ENCODE data around the gene TAF11L10. TPM values are rescaled to one million over a fixed set of nuclear protein-coding genes. Genes with fewer than 3 reads are reported as not detected.
"Not testable (repeated sequence)": the region's sequence is repeated elsewhere in the genome, so short reads cannot be mapped to it uniquely, and the experiment has no call there.

The TAF11L10 gene
- total RNA-seq (2014; rRNA removed; shearing (Covaris generic)) (not detected in 2 replicates), total RNA-seq (2022) (not detected in 2 replicates), Bru-seq, nascent RNA (not detected), BruChase-seq, experiment 1, labeled RNA remaining after a 6-hour chase (not detected), BruChase-seq, experiment 2, labeled RNA remaining after a 2-hour chase (not detected)
- long read RNA-seq, result 0 reads

- POLR2A ChIA-PET; H4K20me1 ChIP-seq (ENCODE audit: insufficient read depth, low read length); H3K79me2 ChIP-seq (ENCODE audit: insufficient read depth, low read depth, low read length); H3K4me2 ChIP-seq (ENCODE audit: low read length); CTCF ChIA-PET (ENCODE audit: unreplicated experiment); H3K36me3 ChIP-seq (ENCODE audit: insufficient read depth, low read length); H3K4me1 ChIP-seq (ENCODE audit: insufficient read depth, low read length, poor library complexity, severe bottlenecking); H3K27ac ChIP-seq (ENCODE audit: low read depth, low read length, poor library complexity, severe bottlenecking); H3K9me2 ChIP-seq (ENCODE audit: insufficient read depth, low read length); BruUV-seq (replicated peaks); H2AFZ ChIP-seq (ENCODE audit: low read length); intact Hi-C loops (cut with micrococcal nuclease; ENCODE audit: unreplicated experiment); H3K4me3 ChIP-seq (ENCODE audit: low read depth, low read length, poor library complexity, severe bottlenecking); DNase-seq (ENCODE audit: low spot score); H3K9me3 ChIP-seq (ENCODE audit: low read length): not testable (repeated sequence)
Observed at GRCh38 chr5:17597728-17598127, at the start of gene TAF11L10. TSS of gene TAF11L10 (minus strand) at chr5:17597828.

- no TSS peak for BruUV-seq (replicated peaks)
- Histone ChIP-seq H3K79me2 (ENCODE audit: insufficient read depth, low read depth, low read length) (no peaks in the 10 kb centered on the region), H3K9me3 (ENCODE audit: low read length) (no peaks in the 10 kb centered on the region), H3K4me1 (ENCODE audit: insufficient read depth, low read length, poor library complexity, severe bottlenecking) (no peaks in the 10 kb centered on the region), H3K9me2 (ENCODE audit: insufficient read depth, low read length) (no peaks in the 10 kb centered on the region), H2AFZ (ENCODE audit: low read length) (no peak within 1 kb of the TSS), H3K27ac (ENCODE audit: low read depth, low read length, poor library complexity, severe bottlenecking) (no peak within 1 kb of the TSS), H3K36me3 (ENCODE audit: insufficient read depth, low read length) (no peaks in the 10 kb centered on the region), H3K4me2 (ENCODE audit: low read length) (no peak within 1 kb of the TSS), H3K4me3 (ENCODE audit: low read depth, low read length, poor library complexity, severe bottlenecking) (no peak within 1 kb of the TSS), H4K20me1 (ENCODE audit: insufficient read depth, low read length) (no peaks in the 10 kb centered on the region)
- no peak for TF ChIP-seq EZH2phosphoT487 (IDR thresholded peaks at IDR 0.05; ENCODE audit: borderline replicate concordance, low read depth, low read length)
- TF ChIP-seq, protein P1, sequence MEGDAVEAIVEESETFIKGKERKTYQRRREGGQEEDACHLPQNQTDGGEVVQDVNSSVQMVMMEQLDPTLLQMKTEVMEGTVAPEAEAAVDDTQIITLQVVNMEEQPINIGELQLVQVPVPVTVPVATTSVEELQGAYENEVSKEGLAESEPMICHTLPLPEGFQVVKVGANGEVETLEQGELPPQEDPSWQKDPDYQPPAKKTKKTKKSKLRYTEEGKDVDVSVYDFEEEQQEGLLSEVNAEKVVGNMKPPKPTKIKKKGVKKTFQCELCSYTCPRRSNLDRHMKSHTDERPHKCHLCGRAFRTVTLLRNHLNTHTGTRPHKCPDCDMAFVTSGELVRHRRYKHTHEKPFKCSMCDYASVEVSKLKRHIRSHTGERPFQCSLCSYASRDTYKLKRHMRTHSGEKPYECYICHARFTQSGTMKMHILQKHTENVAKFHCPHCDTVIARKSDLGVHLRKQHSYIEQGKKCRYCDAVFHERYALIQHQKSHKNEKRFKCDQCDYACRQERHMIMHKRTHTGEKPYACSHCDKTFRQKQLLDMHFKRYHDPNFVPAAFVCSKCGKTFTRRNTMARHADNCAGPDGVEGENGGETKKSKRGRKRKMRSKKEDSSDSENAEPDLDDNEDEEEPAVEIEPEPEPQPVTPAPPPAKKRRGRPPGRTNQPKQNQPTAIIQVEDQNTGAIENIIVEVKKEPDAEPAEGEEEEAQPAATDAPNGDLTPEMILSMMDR (conservative IDR thresholded peaks at IDR 0.05; ENCODE audit: low read length), result no peak
- ChIA-PET CTCF (ENCODE audit: unreplicated experiment) (no interaction called here), POLR2A (no interaction called here)
- DNase-seq (ENCODE audit: low spot score), result no peak
- intact Hi-C loops (cut with micrococcal nuclease; ENCODE audit: unreplicated experiment), result no loop called here
Observed at GRCh38 chr5:17634160-17634559, 36.5 kb upstream of the TAF11L10 start, which contains the start of gene TAF11L14. TSS of gene TAF11L14 (plus strand) at chr5:17634460.

- H3K9me2 ChIP-seq (ENCODE audit: insufficient read depth, low read length); CTCF ChIA-PET (ENCODE audit: unreplicated experiment); H3K27ac ChIP-seq (ENCODE audit: low read depth, low read length, poor library complexity, severe bottlenecking); H3K4me3 ChIP-seq (ENCODE audit: low read depth, low read length, poor library complexity, severe bottlenecking); BruUV-seq (replicated peaks); intact Hi-C loops (cut with micrococcal nuclease; ENCODE audit: unreplicated experiment); H3K4me1 ChIP-seq (ENCODE audit: insufficient read depth, low read length, poor library complexity, severe bottlenecking); H2AFZ ChIP-seq (ENCODE audit: low read length); POLR2A ChIA-PET; H3K9me3 ChIP-seq (ENCODE audit: low read length); H3K4me2 ChIP-seq (ENCODE audit: low read length); H4K20me1 ChIP-seq (ENCODE audit: insufficient read depth, low read length); H3K79me2 ChIP-seq (ENCODE audit: insufficient read depth, low read depth, low read length); DNase-seq (ENCODE audit: low spot score); H3K36me3 ChIP-seq (ENCODE audit: insufficient read depth, low read length): not testable (repeated sequence)
Observed at GRCh38 chr5:17631788-17632187, 34.2 kb upstream of the TAF11L10 start, which contains the start of gene TAF11L13. TSS of gene TAF11L13 (plus strand) at chr5:17632088.

GRCh38 chr5:17625686-17626085 is 28.1 kb upstream of the TAF11L10 start:
- H2AFZ ChIP-seq (ENCODE audit: low read length), result no peak overlapping the region
- DNase-seq (ENCODE audit: low spot score), result no peak
- H3K4me1 ChIP-seq (ENCODE audit: insufficient read depth, low read length, poor library complexity, severe bottlenecking), result no peaks in the 10 kb centered on the region
- no TSS peak for BruUV-seq (replicated peaks)
- no peaks in the 10 kb centered on the region for H3K9me2 ChIP-seq (ENCODE audit: insufficient read depth, low read length)
- H4K20me1 ChIP-seq (ENCODE audit: insufficient read depth, low read length), result no peaks in the 10 kb centered on the region
- H3K4me3 ChIP-seq (ENCODE audit: low read depth, low read length, poor library complexity, severe bottlenecking), result no peak overlapping the region
- TF ChIP-seq EZH2phosphoT487 (IDR thresholded peaks at IDR 0.05; ENCODE audit: borderline replicate concordance, low read depth, low read length), result no peak
- TF ChIP-seq, protein P1 (conservative IDR thresholded peaks at IDR 0.05; ENCODE audit: low read length), result no peak
- no peaks in the 10 kb centered on the region for H3K36me3 ChIP-seq (ENCODE audit: insufficient read depth, low read length)
- H3K79me2 ChIP-seq (ENCODE audit: insufficient read depth, low read depth, low read length), result no peaks in the 10 kb centered on the region
- CTCF ChIA-PET (ENCODE audit: unreplicated experiment), result no interaction called here
- H3K27ac ChIP-seq (ENCODE audit: low read depth, low read length, poor library complexity, severe bottlenecking), result no peak overlapping the region
- POLR2A ChIA-PET, result no interaction called here
- H3K4me2 ChIP-seq (ENCODE audit: low read length), result no peak overlapping the region
- no peaks in the 10 kb centered on the region for H3K9me3 ChIP-seq (ENCODE audit: low read length)
- intact Hi-C loops (cut with micrococcal nuclease; ENCODE audit: unreplicated experiment), result no loop called here
